ENCODE data around the gene NOP53. TPM values are rescaled to one million over a fixed set of nuclear protein-coding genes. Genes with fewer than 3 reads are reported as not detected.

NOP53 gene
- 44.2 and 53.9 TPM in 2 replicates for total RNA-seq (2016; rRNA removed; fragmentation: Illumina TruSeq; extraction: Trizol)
- total RNA-seq (2016; cell fraction: cytosol; rRNA removed; fragmentation: Illumina TruSeq; extraction: Trizol; ENCODE audit: low read depth): 107 and 126 TPM in 2 replicates
- total RNA-seq (2016; cell fraction: insoluble cytoplasmic fraction; rRNA removed; fragmentation: Illumina TruSeq; extraction: Trizol): 45.6 and 56.7 TPM in 2 replicates
- total RNA-seq (2016; cell fraction: membrane; rRNA removed; fragmentation: Illumina TruSeq; extraction: Trizol): 135 and 149 TPM in 2 replicates
- 47.1 and 55.4 TPM in 2 replicates for total RNA-seq (2016; cell fraction: nucleus; rRNA removed; fragmentation: Illumina TruSeq; extraction: Trizol)
- polyA plus RNA-seq (2011; rRNA removed): 137 and 141 TPM in 2 replicates
- 112 and 146 TPM in 2 replicates for polyA plus RNA-seq (2011; cell fraction: cytosol; rRNA removed)
- 144 and 157 TPM in 2 replicates for polyA plus RNA-seq (2011; cell fraction: nucleus; rRNA removed)
- polyA plus RNA-seq (2012): 184 and 186 TPM in 2 replicates
- 140 and 165 TPM in 2 replicates for polyA plus RNA-seq (2016; cell fraction: cytosol; fragmentation: Illumina TruSeq; extraction: Trizol; ENCODE audit: low read depth)
- 95.8 and 96.6 TPM in 2 replicates for polyA plus RNA-seq (2016; cell fraction: insoluble cytoplasmic fraction; fragmentation: Illumina TruSeq; extraction: Trizol; ENCODE audit: low read depth)
- polyA plus RNA-seq (2016; cell fraction: membrane; fragmentation: Illumina TruSeq; extraction: Trizol; ENCODE audit: low read depth): 223 and 257 TPM in 2 replicates
- 129 and 142 TPM in 2 replicates for polyA plus RNA-seq (2016; cell fraction: nucleus; fragmentation: Illumina TruSeq; extraction: Trizol; ENCODE audit: insufficient read depth, low read depth)
- polyA minus RNA-seq (2011; rRNA and poly(A)+ RNA removed; ENCODE audit: low replicate concordance): 51.2 and 58.9 TPM in 2 replicates
- 55.2 and 56.4 TPM in 2 replicates for polyA minus RNA-seq (2011; cell fraction: cytosol; rRNA and poly(A)+ RNA removed)
- polyA minus RNA-seq (2011; cell fraction: nucleus; rRNA and poly(A)+ RNA removed): 36.2 and 36.4 TPM in 2 replicates
- Bru-seq, nascent RNA: percentile 84 among the genes with signal in this experiment
- percentile 93 among the genes with signal in this experiment for BruChase-seq, experiment 1, labeled RNA remaining after a 6-hour chase
- BruChase-seq, experiment 2, labeled RNA remaining after a 2-hour chase: percentile 88 among the genes with signal in this experiment
- long read RNA-seq, experiment 1, transcript NOP53-201 (13 exons, 1,528 nt): major isoform, 81 of 101 reads
- long read RNA-seq, experiment 1, partial matches to known transcripts: 14 of 101 reads
- long read RNA-seq, experiment 1, other reads (novel, unspliced or antisense): 6 of 101 reads
- long read RNA-seq, experiment 2, transcript NOP53-201 (13 exons, 1,528 nt): major isoform, 275 of 455 reads
- long read RNA-seq, experiment 2, transcript NOP53-203 (6 exons, 876 nt): minor isoform, 27 of 455 reads
- long read RNA-seq, experiment 2, partial matches to known transcripts: 130 of 455 reads
- long read RNA-seq, experiment 2, other reads (novel, unspliced or antisense): 23 of 455 reads

GRCh38 chr19:47745010-47745901 lies at the start of gene NOP53:
NOP53 (plus strand) TSS chr19:47745546; CDS start chr19:47745560, 14 bp downstream.
- peaks cover 12 to 27% of the 10 kb centered on the region in 2 experiments for H3K36me3 ChIP-seq (replicated peaks in 1 of 2; ENCODE audit: control insufficient read depth in 1 of 2, insufficient read depth in 2 of 2, low read length in 2 of 2)
- peak within 1 kb of the TSS; percentile 96 for H3K4me2 ChIP-seq (ENCODE audit: low read depth, low read length)
- POLR2A ChIA-PET: interaction anchor here (0.6 to 1.8 kb wide), 4 partner anchors 11 to 121 kb away, joined by 3 to 5 read pairs (median 4); no protein-coding TSS in a partner anchor
- peak within 1 kb of the TSS; percentile 88 for H3K9ac ChIP-seq (ENCODE audit: insufficient read depth, low read depth, low read length)
- peak within 1 kb of the TSS; percentile 78 to 92 (median 90) for H3K4me3 ChIP-seq (replicated peaks in 1 of 3; ENCODE audit: insufficient read depth in 1 of 3, low read depth in 2 of 3, low read length in 3 of 3)
- H3K27ac ChIP-seq (ENCODE audit: extremely low read length, insufficient read depth, low read length): peak within 1 kb of the TSS; percentile 92
- no peaks in the 10 kb centered on the region for H3K27me3 ChIP-seq (ENCODE audit: control insufficient read depth in 1 of 2, insufficient read depth in 2 of 2, low read length in 2 of 2)
- no peaks in the 10 kb centered on the region for H3K9me3 ChIP-seq (ENCODE audit: low read length)
- CTCF ChIA-PET (ENCODE audit: low intra/inter-chr PET ratio, low total read pairs): no interaction called here
- intact Hi-C loops (cut with micrococcal nuclease; ENCODE audit: unreplicated experiment) (no loop called here), in situ Hi-C loops (cut with HindIII; ENCODE audit: extremely low pct_ligation_motif_present, low pct_unique_long_range_greater_than_20kb) (no loop called here)
- H4K20me1 ChIP-seq (ENCODE audit: insufficient read depth, low read length): peaks cover 9% of the 10 kb centered on the region; the same call in 1 of the 2 replicates
- TSS peak; percentile 86 for BruUV-seq (replicated peaks)
- no peak within 1 kb of the TSS for H2AFZ ChIP-seq (ENCODE audit: low read length)
- DNase-seq (ENCODE audit: low spot score) (peak; percentile 92), ATAC-seq (peak; percentile 77), FAIRE-seq (peak; percentile 82)
- H3K79me2 ChIP-seq (ENCODE audit: insufficient read depth, low read length): peaks cover 25% of the 10 kb centered on the region
- peaks cover 60% of the 10 kb centered on the region for H3K4me1 ChIP-seq (ENCODE audit: insufficient read depth, low read length)
- WGBS (ENCODE audit: low lambda C conversion rate): 4% methylated on average over 40 of the region's 53 CpGs
- TF ChIP-seq ARHGAP35 (CRISPR knock-in tag; IDR thresholded peaks at IDR 0.05; ENCODE audit: borderline replicate concordance) (0 out of 2 replicates have a peak, but pooled peaks have one; percentile 46), TEF (CRISPR knock-in tag; IDR thresholded peaks at IDR 0.05) (no peak), ZBTB40 (IDR thresholded peaks at IDR 0.05) (0 out of 2 replicates have a peak, but pooled peaks have one; percentile 20), ZBTB40 (CRISPR knock-in tag; IDR thresholded peaks at IDR 0.05) (peak; percentile 68), FOXO1 (CRISPR knock-in tag; IDR thresholded peaks at IDR 0.05) (no peak), TBX3 (IDR thresholded peaks at IDR 0.05; ENCODE audit: borderline replicate concordance) (no peak)
